OCI-LY3 (cell line): ENCODE data around the gene DPCD.

ENCODE experiments used
- H2AFZ ChIP-seq: fragments of 200-600, 300-600 bp; shearing (Covaris generic); 2 replicates; pipeline ENCODE4 v1.6.0; 2014; ENCODE audit warnings: antibody characterized with exemption, low read depth, low read length
- H3K27ac ChIP-seq: fragments of 200-600, 300-600 bp; sonication (generic); 2 replicates; pipeline ENCODE4 v1.5.1; 2014; ENCODE audit warnings: mild to moderate bottlenecking, low read length, moderate library complexity, mixed read lengths
- H3K27me3 ChIP-seq: fragments of 200-600, 300-600 bp; sonication (generic); 2 replicates; pipeline ENCODE4 v1.6.1; 2014; ENCODE audit warnings: low read depth, low read length, mixed read lengths
- H3K36me3 ChIP-seq: fragments of 200-600, 300-600 bp; sonication (generic); replicated peaks from 2 replicates; pipeline ENCODE3; 2014; ENCODE audit warnings: low read depth, low read length, mixed read lengths
- H3K4me1 ChIP-seq: fragments of 300-600, 200-600 bp; sonication (generic); 2 replicates; pipeline ENCODE4 v1.6.1; 2014; ENCODE audit warnings: low read length, mixed read lengths
- H3K4me2 ChIP-seq: fragments of 200-600, 300-600 bp; sonication (generic); 2 replicates; pipeline ENCODE4 v1.6.1; 2014; ENCODE audit warnings: low read length, mixed read lengths
- H3K4me3 ChIP-seq: fragments of 300-600, 200-600 bp; sonication (generic); 2 replicates; pipeline ENCODE4 v1.5.1; 2014; ENCODE audit warnings: antibody characterized with exemption, mild to moderate bottlenecking, low read length, moderate library complexity
- H3K79me2 ChIP-seq: fragments of 300-600, 200-600 bp; shearing (Covaris generic); 2 replicates; pipeline ENCODE4 v1.6.1; 2014; ENCODE audit warnings: mild to moderate bottlenecking, low read length, mixed read lengths
- H3K9ac ChIP-seq: fragments of 300-600, 200-600 bp; shearing (Covaris generic); 2 replicates; pipeline ENCODE4 v1.6.0; 2014; ENCODE audit warnings: mild to moderate bottlenecking, low read length, moderate library complexity
- H3K9me3 ChIP-seq: fragments of 200-600, 300-600 bp; shearing (Covaris generic); 2 replicates; pipeline ENCODE4 v1.6.1; 2014; ENCODE audit warnings: low read length, mixed read lengths; ENCODE audit not compliant: insufficient read depth
- H4K20me1 ChIP-seq: fragments of 200-600, 300-600 bp; sonication (generic); 2 replicates; pipeline ENCODE4 v1.6.1; 2016; ENCODE audit warnings: low read length, mixed read lengths; ENCODE audit not compliant: insufficient read depth
- CTCF ChIP-seq: fragments of 200-600, 300-600 bp; sonication (generic); IDR thresholded peaks from 2 replicates; pipeline ENCODE4 v1.5.1; 2014; ENCODE audit warnings: antibody characterized with exemption, low read length, low read depth
- EZH2phosphoT487 ChIP-seq: fragments of 200-600 bp; shearing (Covaris generic); IDR thresholded peaks from 2 replicates; pipeline ENCODE4 v1.6.1; 2018; ENCODE audit warnings: antibody characterized with exemption, mixed run types, low read depth

Gene DPCD

GRCh38 chr10:101651336-101651735, 63.2 kb downstream of the DPCD start:
- Histone ChIP-seq H3K79me2 (no peaks in the 10 kb centered on the region), H4K20me1 (no peaks in the 10 kb centered on the region), H2AFZ (no peak overlapping the region), H3K9me3 (no peaks in the 10 kb centered on the region), H3K36me3 (peaks cover 13% of the 10 kb centered on the region), H3K27ac (no peak overlapping the region), H3K4me1 (no peaks in the 10 kb centered on the region), H3K4me3 (no peak overlapping the region), H3K9ac (no peak overlapping the region), H3K27me3 (no peaks in the 10 kb centered on the region), H3K4me2 (no peak overlapping the region)
- no peak for TF ChIP-seq CTCF
- TF ChIP-seq EZH2phosphoT487: no peak

DNA sequence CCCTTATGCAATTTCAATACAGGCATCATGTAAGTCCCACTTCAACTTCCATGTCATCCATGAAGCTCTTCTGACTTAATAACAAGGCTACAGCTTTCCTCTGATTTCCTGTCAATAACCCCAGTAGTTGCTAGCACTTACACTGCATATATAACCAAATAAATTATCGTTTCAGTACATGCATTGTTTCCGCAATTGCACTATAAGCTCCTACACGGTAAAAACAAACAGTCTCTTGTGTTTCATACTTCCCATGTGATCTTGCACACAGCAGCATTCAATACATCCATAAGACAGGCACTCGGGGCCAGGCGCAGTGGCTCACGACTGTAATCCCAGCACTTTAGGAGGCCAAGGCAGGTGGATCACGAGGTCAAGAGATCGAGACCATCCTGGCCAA, 65.4 kb downstream of the DPCD start:
- H3K36me3 ChIP-seq: peaks cover 10% of the 10 kb centered on the region
- no peaks in the 10 kb centered on the region for H3K27me3 ChIP-seq
- no peaks in the 10 kb centered on the region for H3K9me3 ChIP-seq
- H4K20me1 ChIP-seq: no peaks in the 10 kb centered on the region
- H3K27ac ChIP-seq: no peak overlapping the region
- H3K79me2 ChIP-seq: no peaks in the 10 kb centered on the region
- H2AFZ ChIP-seq: no peak overlapping the region
- no peak for TF ChIP-seq CTCF
- no peak for TF ChIP-seq EZH2phosphoT487
- no peak overlapping the region for H3K4me2 ChIP-seq
- no peaks in the 10 kb centered on the region for H3K4me1 ChIP-seq
- H3K9ac ChIP-seq: no peak overlapping the region
- H3K4me3 ChIP-seq: no peak overlapping the region

DNA sequence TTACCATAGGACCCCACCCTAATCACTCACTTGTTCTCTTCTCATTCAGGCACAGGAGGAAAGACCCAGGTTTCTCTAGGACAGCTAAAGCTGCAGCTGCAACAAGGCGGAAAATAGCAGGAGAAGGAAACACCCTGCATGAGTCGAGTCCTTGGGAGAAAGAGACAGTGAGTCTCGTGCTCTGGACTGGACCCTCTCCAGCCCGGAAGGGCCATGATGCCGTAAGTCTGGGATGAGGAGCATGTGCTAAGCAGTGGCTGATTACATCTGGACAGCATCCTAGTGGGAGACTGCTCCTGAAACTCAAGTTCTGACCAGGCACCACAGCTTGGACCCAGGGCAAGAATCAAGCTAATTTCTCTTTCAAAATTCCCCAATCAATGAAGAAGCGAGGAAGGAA, 67.4 kb downstream of the DPCD start:
- TF ChIP-seq CTCF: no peak
- TF ChIP-seq EZH2phosphoT487: no peak
- H4K20me1 ChIP-seq: no peaks in the 10 kb centered on the region
- H3K4me1 ChIP-seq: no peaks in the 10 kb centered on the region
- no peak overlapping the region for H3K4me2 ChIP-seq
- no peaks in the 10 kb centered on the region for H3K79me2 ChIP-seq
- no peaks in the 10 kb centered on the region for H3K27me3 ChIP-seq
- H3K9ac ChIP-seq: no peak overlapping the region
- H3K27ac ChIP-seq: no peak overlapping the region
- H3K36me3 ChIP-seq: peaks cover 15% of the 10 kb centered on the region
- H2AFZ ChIP-seq: no peak overlapping the region
- no peaks in the 10 kb centered on the region for H3K9me3 ChIP-seq
- no peak overlapping the region for H3K4me3 ChIP-seq

DNA sequence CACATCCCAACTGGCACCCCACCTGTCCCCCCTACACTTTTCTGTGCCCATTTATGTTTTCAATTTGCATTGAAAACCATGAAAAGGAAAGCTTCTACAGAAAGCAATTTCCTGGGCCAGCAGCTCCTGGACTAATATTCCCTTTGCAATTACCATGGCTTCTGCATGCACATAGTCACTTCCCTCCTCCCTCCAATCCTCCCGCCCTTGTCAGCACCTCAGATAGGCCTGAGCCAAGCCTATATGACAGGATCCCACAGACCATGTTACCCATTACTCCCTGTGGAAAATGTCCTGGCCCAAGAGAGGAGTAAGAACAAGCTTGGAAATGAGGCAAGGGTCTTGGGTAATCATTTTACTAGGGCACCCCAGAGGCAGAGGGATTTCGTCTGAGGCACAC, 68.8 kb downstream of the DPCD start:
- TF ChIP-seq EZH2phosphoT487 (no peak), CTCF (no peak)
- no peak overlapping the region for H2AFZ ChIP-seq
- H3K9me3 ChIP-seq: no peaks in the 10 kb centered on the region
- no peak overlapping the region for H3K9ac ChIP-seq
- no peaks in the 10 kb centered on the region for H3K27me3 ChIP-seq
- H3K27ac ChIP-seq: no peak overlapping the region
- no peak overlapping the region for H3K4me2 ChIP-seq
- no peak overlapping the region for H3K4me3 ChIP-seq
- H3K4me1 ChIP-seq: no peaks in the 10 kb centered on the region
- H3K36me3 ChIP-seq: peaks cover 15% of the 10 kb centered on the region
- H4K20me1 ChIP-seq: no peaks in the 10 kb centered on the region
- H3K79me2 ChIP-seq: no peaks in the 10 kb centered on the region
